ENCODE data around the gene CDK16. TPM values are rescaled to one million over a fixed set of nuclear protein-coding genes. Genes with fewer than 3 reads are reported as not detected.

Gene CDK16
- total RNA-seq, 6 experiments from 2014 or later, result 14.6 to 37.4 (median 29.5) TPM

- H3K4me3 ChIP-seq, result no peak overlapping the region
- no peak for ATAC-seq
- no peaks in the 10 kb centered on the region for H3K9me3 ChIP-seq
- no peak overlapping the region for H3K27ac ChIP-seq
- DNase-seq, result peak in 1 of 3 donors; percentile 47
- intact Hi-C loops (cut with DNase I), result loop anchor here in 1 of 2 donors (10.0 kb wide), 1 partner anchor 199 kb away; no protein-coding TSS in a partner anchor
- H3K27me3 ChIP-seq, result peaks cover 0 to 6% of the 10 kb centered on the region in 2 donors
- WGBS (ENCODE audit: insufficient coverage, low coverage, low lambda C conversion rate, missing lambda C conversion rate), result 89% methylated on average over 5 of the region's 27 CpGs
- peaks cover 0 to 34% (median under 1%) of the 10 kb centered on the region in 4 donors for H3K36me3 ChIP-seq
- no peak for TF ChIP-seq POLR2A (IDR thresholded peaks at IDR 0.05)
- TF ChIP-seq CTCF (IDR thresholded peaks at IDR 0.05), result no peak
- no peaks in the 10 kb centered on the region for H3K4me1 ChIP-seq
Measured at GRCh38 chrX:47186096-47186740, 32.3 kb upstream of the CDK16 start.

- TF ChIP-seq CTCF (IDR thresholded peaks at IDR 0.05) (no peak), POLR2A (IDR thresholded peaks at IDR 0.05) (no peak)
- peak in 1 of 4 donors; percentile 5 for ATAC-seq
- H3K27ac ChIP-seq, result no peak overlapping the region
- no peaks in the 10 kb centered on the region for H3K4me1 ChIP-seq
- no CpG with 5 or more reads among the region's 4 CpGs for WGBS (ENCODE audit: insufficient coverage, low coverage, low lambda C conversion rate, missing lambda C conversion rate)
- peaks cover 0 to 6% of the 10 kb centered on the region in 2 donors for H3K27me3 ChIP-seq
- H3K4me3 ChIP-seq, result no peak overlapping the region
- H3K9me3 ChIP-seq, result no peaks in the 10 kb centered on the region
- intact Hi-C loops (cut with DNase I), result loop anchor here in 1 of 2 donors (10.0 kb wide), 1 partner anchor 198 kb away; no protein-coding TSS in a partner anchor
- peaks cover 0 to 26% (median 0%) of the 10 kb centered on the region in 4 donors for H3K36me3 ChIP-seq
- peak in 1 of 3 donors; percentile 50 for DNase-seq
Measured at GRCh38 chrX:47187106-47187677, 31.3 kb upstream of the CDK16 start.

GRCh38 chrX:47189906-47190305 is 28.6 kb upstream of the CDK16 start:
- DNase-seq (peak in 1 of 3 donors; percentile 53), ATAC-seq (no peak)
- TF ChIP-seq CTCF (IDR thresholded peaks at IDR 0.05) (no peak), POLR2A (IDR thresholded peaks at IDR 0.05) (no peak)
- no peak overlapping the region for H3K4me3 ChIP-seq
- no peak overlapping the region for H3K27ac ChIP-seq
- intact Hi-C loops (cut with DNase I), result loop anchor here (5.0 to 10.0 kb wide), 2 partner anchors 195 to 197 kb away; no protein-coding TSS in a partner anchor
- 64% methylated on average over 11 of the region's 19 CpGs for WGBS (ENCODE audit: insufficient coverage, low coverage, low lambda C conversion rate, missing lambda C conversion rate)
- peaks cover 0 to 10% (median 0%) of the 10 kb centered on the region in 4 donors for H3K4me1 ChIP-seq
- peaks cover 0 to 12% (median 0%) of the 10 kb centered on the region in 4 donors for H3K36me3 ChIP-seq
- peaks cover 0 to 6% of the 10 kb centered on the region in 2 donors for H3K27me3 ChIP-seq
- no peaks in the 10 kb centered on the region for H3K9me3 ChIP-seq

- H3K27me3 ChIP-seq, result peaks cover 0 to 6% of the 10 kb centered on the region in 2 donors
- intact Hi-C loops (cut with DNase I), result loop anchor here in 1 of 2 donors (5.0 kb wide), 1 partner anchor 197 kb away; no protein-coding TSS in a partner anchor
- ATAC-seq, result peak; percentile 78 to 88 (median 86)
- H3K4me3 ChIP-seq, result peak overlapping the region; percentile 35 to 57 (median 53)
- TF ChIP-seq POLR2A (IDR thresholded peaks at IDR 0.05) (peak; percentile 61), CTCF (IDR thresholded peaks at IDR 0.05) (no peak)
- 13% methylated on average over 22 of the region's 40 CpGs for WGBS (ENCODE audit: insufficient coverage, low coverage, low lambda C conversion rate, missing lambda C conversion rate)
- H3K9me3 ChIP-seq, result no peaks in the 10 kb centered on the region
- DNase-seq, result peak; percentile 86 to 91 (median 88)
- peak overlapping the region in 1 of 3 donors; percentile 12 for H3K27ac ChIP-seq
- peaks cover 0 to 16% (median 0%) of the 10 kb centered on the region in 4 donors for H3K4me1 ChIP-seq
- H3K36me3 ChIP-seq, result peaks cover 0 to 5% (median 0%) of the 10 kb centered on the region in 4 donors
Measured at GRCh38 chrX:47190445-47191269, 27.8 kb upstream of the CDK16 start.
